Pancreas (tissue), 10 donors: ENCODE data around the gene FAM209B. TPM values are rescaled to one million over a fixed set of nuclear protein-coding genes. Genes with fewer than 3 reads are reported as not detected.

Source experiments
- ATAC-seq, 4 donors: fragments of 200-7000 bp; cut with Tn5 transposase; one replicate each; pipeline versions ENCODE4 v1.8.0 to v1.9.1; 2020; ENCODE audit warnings: mild to moderate bottlenecking in 4 of 4, moderate library complexity in 4 of 4
- DNase-seq, 6 donors: peaks; one replicate each; pipeline ENCODE4 v3.0.0-alpha.2; 2020
- FAIRE-seq: peaks from 2 replicates; lab custom pipeline; 2012; peaks lifted over from hg19 to GRCh38; lab: Jason Lieb, UNC
- H3K27ac ChIP-seq, 4 donors: fragments of 200-600 bp; sonication (generic); 1 replicate in 3 of 4; 2 replicates in 1 of 4; pipeline versions ENCODE4 v1.5.0 to v1.8.0; 2020
- H3K27me3 ChIP-seq, 4 donors: fragments of 200-600 bp; one replicate each; pipeline ENCODE4 v1.8.0; 2021
- H3K36me3 ChIP-seq, 3 donors: fragments of 200-600 bp; sonication (generic) in 1 of 3; one replicate each; pipeline versions ENCODE4 v1.5.0 to v1.8.0; 2020 to 2021
- H3K4me1 ChIP-seq, 3 donors: fragments of 200-600 bp; one replicate each; pipeline ENCODE4 v1.8.0; 2021
- H3K4me3 ChIP-seq, 4 donors: fragments of 200-600 bp; sonication (generic) in 2 of 4; one replicate each; pipeline versions ENCODE4 v1.5.0 to v1.8.0; 2020 to 2021
- H3K9me3 ChIP-seq, 4 donors: fragments of 200-600 bp; one replicate each; pipeline ENCODE4 v1.8.0; 2021
- WGBS, 2 donors: extraction: QIAGEN DNeasy Blood & Tissue Kit; methylation state at CpG; one replicate each; pipeline ENCODE4 v1.1.7; 2013; 5-methylcytosine and 5-hydroxymethylcytosine counted together
- intact Hi-C, 3 donors: fragments of 100-400 bp; cut with DNase I; formaldehyde crosslinking; loops; one replicate each; pipeline versions ENCODE4 v1.11.1 to v1.14.2; 2022
- polyA plus RNA-seq, 2 donors: library from polyadenylated mRNA; stranded (reverse); fragments of 200-250 nt; gene quantifications; one replicate each; pipeline ENCODE4 v1.2.3, GENCODE V29; 2013
- total RNA-seq, 6 donors: library from RNA; stranded (reverse); fragmentation: NEBNext Ultra II Directional in 4 of 6; extraction: Animal tissue kit (Norgen Biotek cat#: 25700) in 4 of 6; gene quantifications; one replicate each; pipeline versions ENCODE4 v1.2.1 to v1.2.4, GENCODE V29; 2021 to 2023
- TF ChIP-seq, protein P1 (sequence below), 4 donors: fragments of 200-600 bp; sonication (generic) in 3 of 4; IDR thresholded peaks; one replicate each; pipeline versions ENCODE4 v1.5.0 to v1.8.0; 2021; ENCODE audit warnings: antibody characterized with exemption in 4 of 4
- donor health status: healthy with polysubstance abuse.
- donor health status: DM: no; HTN: no; CAD: no; lungs with moderate emphysema.
- donor health status: DM: no; HTN: no; CAD: no.
- donor health status: control.
- donor health status: control.
- donor health status: Bipolar disorder and iron deficiency.
- donor health status: DM: yes; HTN: yes; CAD: no.
- donor health status: DM: no; HTN: no; CAD: no.
- donor health status: DM: no; HTN: no; CAD: no.
- donor health status: DM: yes; HTN: yes; CAD: no.

Gene FAM209B
- total and polyA plus RNA-seq, 8 donors, result 0.28 to 2.0 (median 1.0) TPM; not detected in 4

DNA sequence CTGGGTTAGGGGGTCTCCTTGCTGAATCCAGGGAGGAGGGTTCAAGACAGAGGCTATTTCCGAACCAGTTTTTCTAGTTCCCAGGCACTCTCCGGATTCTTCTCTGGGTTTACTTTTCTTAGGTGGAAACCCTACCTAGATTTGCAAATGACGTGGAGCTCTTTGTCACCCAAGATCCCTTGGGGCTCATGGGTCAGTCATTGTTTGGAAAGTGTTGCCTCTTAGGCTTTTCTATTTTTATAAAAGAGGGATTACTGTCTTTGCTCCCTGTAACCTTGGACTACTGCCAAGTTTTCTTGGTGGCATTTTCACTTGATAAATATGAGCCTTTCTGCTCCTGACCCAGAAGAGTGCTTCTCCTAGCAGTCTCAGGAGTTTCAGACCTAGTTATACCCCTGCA is 33.6 kb downstream of the FAM209B start:
- no peaks in the 10 kb centered on the region for H3K4me1 ChIP-seq
- TF ChIP-seq, protein P1, sequence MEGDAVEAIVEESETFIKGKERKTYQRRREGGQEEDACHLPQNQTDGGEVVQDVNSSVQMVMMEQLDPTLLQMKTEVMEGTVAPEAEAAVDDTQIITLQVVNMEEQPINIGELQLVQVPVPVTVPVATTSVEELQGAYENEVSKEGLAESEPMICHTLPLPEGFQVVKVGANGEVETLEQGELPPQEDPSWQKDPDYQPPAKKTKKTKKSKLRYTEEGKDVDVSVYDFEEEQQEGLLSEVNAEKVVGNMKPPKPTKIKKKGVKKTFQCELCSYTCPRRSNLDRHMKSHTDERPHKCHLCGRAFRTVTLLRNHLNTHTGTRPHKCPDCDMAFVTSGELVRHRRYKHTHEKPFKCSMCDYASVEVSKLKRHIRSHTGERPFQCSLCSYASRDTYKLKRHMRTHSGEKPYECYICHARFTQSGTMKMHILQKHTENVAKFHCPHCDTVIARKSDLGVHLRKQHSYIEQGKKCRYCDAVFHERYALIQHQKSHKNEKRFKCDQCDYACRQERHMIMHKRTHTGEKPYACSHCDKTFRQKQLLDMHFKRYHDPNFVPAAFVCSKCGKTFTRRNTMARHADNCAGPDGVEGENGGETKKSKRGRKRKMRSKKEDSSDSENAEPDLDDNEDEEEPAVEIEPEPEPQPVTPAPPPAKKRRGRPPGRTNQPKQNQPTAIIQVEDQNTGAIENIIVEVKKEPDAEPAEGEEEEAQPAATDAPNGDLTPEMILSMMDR (IDR thresholded peaks at IDR 0.05), result no peak
- DNase-seq (no peak), FAIRE-seq (no peak), ATAC-seq (no peak)
- no peaks in the 10 kb centered on the region for H3K9me3 ChIP-seq
- H3K27me3 ChIP-seq, result no peaks in the 10 kb centered on the region
- intact Hi-C loops, result no loop called here
- H3K4me3 ChIP-seq, result no peak overlapping the region
- H3K36me3 ChIP-seq, result no peaks in the 10 kb centered on the region
- H3K27ac ChIP-seq, result no peak overlapping the region
- 30 to 45% methylated on average over 3 of the region's 3 CpGs for WGBS, 2 donors

DNA sequence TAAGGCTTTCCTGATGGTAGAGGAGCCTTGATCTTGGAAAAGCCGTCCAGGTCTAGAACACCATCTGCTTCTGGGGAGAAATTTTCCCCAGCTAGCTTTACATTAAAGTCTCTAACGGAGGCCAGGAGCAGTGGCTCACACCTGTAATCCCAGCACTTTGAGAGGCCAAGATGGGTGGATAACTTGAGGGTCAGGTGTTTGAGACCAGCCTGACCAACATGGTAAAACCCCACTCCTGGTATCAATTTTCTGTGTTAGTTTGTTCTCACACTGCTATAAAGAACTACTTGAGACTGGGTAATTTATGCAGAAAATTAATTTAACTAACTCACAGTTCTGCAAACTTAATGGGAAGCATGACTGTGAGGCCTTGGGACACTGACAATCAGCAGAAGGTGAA is 37.8 kb downstream of the FAM209B start:
- ATAC-seq, result no peak
- intact Hi-C loops, result no loop called here
- Histone ChIP-seq H3K4me3 (no peak overlapping the region), H3K27me3 (no peaks in the 10 kb centered on the region), H3K9me3 (no peaks in the 10 kb centered on the region), H3K4me1 (no peaks in the 10 kb centered on the region), H3K27ac (no peak overlapping the region), H3K36me3 (no peaks in the 10 kb centered on the region)
- 2 to 19% methylated on average over 2 of the region's 2 CpGs for WGBS, 2 donors
- TF ChIP-seq, protein P1 (IDR thresholded peaks at IDR 0.05), result no peak
- DNase-seq, result no peak
- no peak for FAIRE-seq

DNA sequence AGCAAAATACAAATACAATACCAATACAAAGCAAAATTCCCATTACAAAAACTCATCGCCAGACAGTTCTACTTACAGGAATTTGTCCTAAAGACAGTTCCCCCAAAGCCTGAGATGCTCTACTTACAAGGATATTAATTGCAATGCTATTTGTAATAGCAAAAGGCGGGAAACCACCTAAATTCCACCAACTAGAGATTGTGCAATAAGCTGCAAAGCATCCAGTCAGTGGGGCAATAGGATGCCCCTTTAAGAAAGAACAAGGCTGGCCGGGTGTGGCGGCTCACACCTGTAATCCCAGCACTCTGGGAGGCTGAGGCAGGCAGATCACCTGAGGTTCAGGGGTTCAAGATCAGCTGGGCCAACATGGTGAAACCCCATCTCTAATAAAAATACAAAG is 39.1 kb downstream of the FAM209B start:
- 61 to 74% methylated on average over 4 of the region's 4 CpGs for WGBS, 2 donors

DNA sequence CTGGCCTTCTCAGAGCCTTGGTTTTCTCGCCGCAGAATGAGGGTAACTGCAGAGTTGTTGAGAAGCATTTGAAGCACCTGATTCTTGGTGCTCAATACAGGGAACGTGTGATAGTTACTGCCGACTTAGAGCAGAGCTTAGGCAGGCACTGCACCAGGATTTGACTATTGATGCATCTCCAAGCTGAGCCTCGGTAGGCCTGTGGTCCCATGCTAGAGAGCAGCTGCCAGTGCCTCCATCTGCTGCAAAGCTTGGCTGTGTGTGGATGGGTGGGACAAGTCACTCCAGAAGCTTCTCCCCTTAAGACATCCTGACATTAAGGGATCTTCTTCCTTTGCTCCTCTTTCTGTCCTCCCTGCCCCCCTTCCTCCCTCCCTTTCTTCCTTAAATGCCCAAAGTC is 40.9 kb downstream of the FAM209B start:
- Histone ChIP-seq H3K4me1 (no peaks in the 10 kb centered on the region), H3K9me3 (no peaks in the 10 kb centered on the region), H3K27me3 (no peaks in the 10 kb centered on the region), H3K4me3 (no peak overlapping the region), H3K36me3 (no peaks in the 10 kb centered on the region), H3K27ac (no peak overlapping the region)
- WGBS, 2 donors, result 65 to 68% methylated on average over 5 of the region's 5 CpGs
- DNase-seq, result no peak
- ATAC-seq, result no peak
- FAIRE-seq, result no peak
- TF ChIP-seq, protein P1 (IDR thresholded peaks at IDR 0.05), result no peak
- intact Hi-C loops, result no loop called here

More for the DNA sequence above, 39.1 kb downstream of the FAM209B start:
- FAIRE-seq, result no peak
- TF ChIP-seq, protein P1 (IDR thresholded peaks at IDR 0.05), result no peak
- Histone ChIP-seq H3K9me3 (no peaks in the 10 kb centered on the region), H3K36me3 (no peaks in the 10 kb centered on the region), H3K4me1 (no peaks in the 10 kb centered on the region), H3K27me3 (no peaks in the 10 kb centered on the region), H3K27ac (no peak overlapping the region), H3K4me3 (no peak overlapping the region)
- no peak for DNase-seq
- ATAC-seq, result no peak
- intact Hi-C loops, result no loop called here

DNA sequence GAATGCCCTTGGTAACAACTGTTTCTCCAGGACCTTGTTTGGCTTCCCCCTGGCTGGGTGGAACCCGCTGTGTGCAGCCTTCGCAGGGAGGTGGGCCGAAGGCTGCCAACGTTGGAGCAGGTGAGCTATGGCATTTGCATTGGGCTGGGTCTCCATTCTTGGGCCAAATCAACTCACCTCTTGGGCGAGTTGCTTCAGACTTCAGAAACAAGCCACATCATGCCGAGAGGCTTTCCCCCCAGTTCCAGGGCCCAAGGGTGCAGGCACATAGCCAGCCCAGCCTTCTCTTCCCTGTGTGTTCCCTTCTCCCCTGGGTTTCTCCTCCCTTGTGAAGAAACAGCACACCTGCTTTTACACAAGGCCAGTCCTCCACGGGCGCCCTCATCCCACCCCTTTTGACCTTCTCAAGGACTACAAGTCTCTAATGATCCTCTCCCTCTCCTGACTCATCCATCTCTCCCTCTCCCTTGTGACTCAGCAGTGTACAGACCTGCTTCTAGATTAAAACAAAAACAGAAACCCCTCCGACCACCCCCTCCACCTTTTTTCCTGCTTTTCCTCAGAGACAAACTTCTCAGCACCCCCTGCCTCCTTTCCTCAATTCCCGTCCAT is 41.6 kb downstream of the FAM209B start:
- DNase-seq, result no peak
- no peak overlapping the region for H3K27ac ChIP-seq
- no peaks in the 10 kb centered on the region for H3K9me3 ChIP-seq
- WGBS, 2 donors, result 48 to 57% methylated on average over 10 of the region's 10 CpGs
- ATAC-seq, result no peak
- intact Hi-C loops, result no loop called here
- H3K36me3 ChIP-seq, result no peaks in the 10 kb centered on the region
- TF ChIP-seq, protein P1 (IDR thresholded peaks at IDR 0.05), result no peak
- H3K27me3 ChIP-seq, result no peaks in the 10 kb centered on the region
- no peaks in the 10 kb centered on the region for H3K4me1 ChIP-seq
- no peak overlapping the region for H3K4me3 ChIP-seq
- FAIRE-seq, result no peak
